HG02610 (cell line): Measurements from ENCODE around the gene RERE.

ENCODE experiments used
- ATAC-seq: cut with Tn5 transposase; IDR thresholded peaks from one replicate; pipeline ENCODE4 v1.9.1; 2021; ENCODE audit warnings: mild to moderate bottlenecking, moderate library complexity; ENCODE audit not compliant: unreplicated experiment

RERE gene

DNA sequence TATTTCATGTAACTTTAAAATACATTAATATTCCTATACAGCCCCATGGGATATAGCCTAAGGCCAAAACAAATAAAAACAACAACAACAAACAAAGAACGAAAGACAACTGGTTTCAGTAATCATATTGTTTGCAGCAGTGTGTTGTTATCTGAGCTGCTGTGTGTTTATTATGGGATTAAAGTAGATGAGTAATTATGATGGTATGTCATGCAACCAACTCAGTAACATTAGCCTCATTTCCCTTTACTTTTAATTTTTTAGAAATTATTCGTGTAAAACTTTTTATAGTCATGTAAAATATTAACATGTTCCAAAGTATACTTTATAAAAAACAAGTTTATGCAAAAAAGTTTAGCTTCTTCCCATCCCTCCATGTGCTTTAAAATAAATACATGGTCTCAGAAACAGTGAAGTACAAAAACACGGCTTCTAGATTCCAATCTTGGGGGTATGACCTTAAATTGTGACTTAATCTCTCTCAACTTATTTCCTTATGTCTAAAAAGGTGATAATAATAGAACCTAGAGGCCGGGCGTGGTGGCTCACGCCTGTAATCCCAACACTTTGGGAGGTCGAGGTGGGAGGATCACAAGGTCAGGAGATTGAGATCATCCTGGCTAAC, 323.4 kb downstream of the RERE start:
- no peak for ATAC-seq

GRCh38 chr1:8487249-8487648, 330.2 kb downstream of the RERE start:
- ATAC-seq = no peak

DNA sequence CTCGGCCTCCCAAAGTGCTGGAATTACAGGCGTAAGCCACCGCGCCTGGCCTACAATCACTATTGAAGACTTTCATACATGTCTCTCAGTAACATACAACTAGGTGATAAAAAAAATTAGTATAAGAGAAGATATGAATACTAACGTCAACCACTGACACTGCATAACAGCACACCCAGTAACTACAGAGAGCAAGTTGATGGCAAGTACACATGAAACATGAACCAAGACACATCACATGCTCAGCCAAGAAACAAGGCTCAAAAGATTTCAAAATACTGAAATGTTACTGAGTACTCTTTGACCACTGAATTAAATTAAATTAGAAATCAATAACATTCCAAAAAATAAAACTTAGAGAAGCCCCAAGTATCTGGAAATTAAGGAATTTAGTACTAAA, 331.4 kb downstream of the RERE start:
- no peak for ATAC-seq

DNA sequence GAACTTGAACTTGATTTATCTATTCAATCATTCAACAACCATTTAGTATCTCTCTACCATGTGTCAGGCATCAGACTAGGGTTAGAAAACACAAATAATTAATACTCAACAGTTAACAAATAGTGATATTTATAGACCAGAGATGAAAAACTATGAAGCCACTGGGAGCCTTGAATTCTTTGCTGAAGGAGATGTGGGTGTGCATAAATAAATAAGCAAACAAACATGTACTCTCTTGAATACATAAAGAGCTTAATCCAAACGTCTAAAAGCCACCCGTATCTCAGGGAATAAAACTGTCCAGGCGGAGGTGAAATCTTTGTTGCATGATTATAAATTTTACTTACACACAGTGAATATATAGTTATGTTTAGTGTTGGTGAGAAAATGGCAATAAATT, 333.9 kb downstream of the RERE start:
- ATAC-seq = no peak

- no peak for ATAC-seq
These were observed 334.5 kb downstream of the RERE start for GRCh38 chr1:8482979-8483381.

- no peak for ATAC-seq
These were observed 335.6 kb downstream of the RERE start for GRCh38 chr1:8481650-8482380.

- ATAC-seq = no peak
These were observed 338.9 kb downstream of the RERE start for GRCh38 chr1:8478566-8478965.

DNA sequence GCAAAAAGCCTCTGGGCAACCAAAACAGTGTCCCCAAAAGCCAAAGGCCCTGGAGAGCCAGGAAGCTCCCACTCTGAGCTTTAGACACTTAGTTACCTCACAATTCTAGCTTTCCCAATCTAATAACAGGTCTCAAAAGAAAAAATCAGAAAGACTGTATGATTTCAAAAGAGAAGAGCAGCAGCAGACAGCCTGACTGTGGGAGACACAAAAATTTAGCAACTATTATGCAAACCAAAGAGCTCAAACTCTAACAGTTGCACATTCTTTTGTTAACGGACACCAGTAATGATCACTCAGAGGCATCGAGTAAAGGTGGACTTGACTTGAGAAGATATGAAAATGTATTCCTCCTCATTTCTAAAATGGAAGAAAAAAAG, 339.5 kb downstream of the RERE start:
- no peak for ATAC-seq

GRCh38 chr1:8477166-8477982, 340.1 kb downstream of the RERE start:
- peak; percentile 52 for ATAC-seq

DNA sequence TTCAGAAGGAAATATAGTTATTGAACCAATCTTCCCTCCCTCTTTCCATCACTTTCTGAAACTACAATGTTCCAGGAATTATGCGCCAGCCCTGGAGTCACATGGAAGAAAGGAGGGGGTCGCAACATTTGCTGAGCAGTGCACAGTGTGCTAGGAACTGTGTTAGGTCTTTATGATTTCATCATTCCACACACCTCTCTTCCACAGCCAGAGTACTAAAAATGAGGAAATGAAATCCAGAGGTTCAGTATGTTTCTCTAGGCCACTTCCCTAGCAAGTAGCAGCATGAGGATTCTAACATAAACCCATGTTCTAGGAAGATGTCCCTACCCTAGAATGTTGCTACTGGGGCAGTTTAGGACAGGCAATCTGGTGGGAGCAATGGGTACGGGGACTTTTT, 341.4 kb downstream of the RERE start:
- no peak for ATAC-seq

DNA sequence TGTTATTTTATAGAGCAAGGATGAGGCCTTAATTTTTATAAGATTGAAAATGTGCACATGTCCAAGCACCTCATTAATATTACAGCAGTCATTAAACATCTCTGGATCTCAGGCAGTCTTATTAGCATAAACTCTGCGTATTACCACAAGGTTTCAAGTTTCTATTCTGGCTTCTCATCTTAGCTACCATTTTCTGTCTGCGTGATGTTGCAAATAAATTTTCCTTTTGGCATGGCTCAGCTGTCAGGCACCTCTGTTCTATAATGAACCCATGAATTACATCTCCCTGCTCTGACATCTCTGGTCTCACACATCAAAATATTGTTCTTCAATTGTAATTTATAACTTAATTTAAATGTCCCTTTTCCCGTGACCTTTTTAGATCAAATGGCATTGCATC, 343.1 kb downstream of the RERE start:
- ATAC-seq = no peak

- no peak for ATAC-seq
These were observed 343.5 kb downstream of the RERE start for GRCh38 chr1:8473891-8474300.

GRCh38 chr1:8473121-8473875, 344.1 kb downstream of the RERE start:
- ATAC-seq = no peak

GRCh38 chr1:8472668-8473067, 344.8 kb downstream of the RERE start:
- peak; percentile 40 for ATAC-seq

DNA sequence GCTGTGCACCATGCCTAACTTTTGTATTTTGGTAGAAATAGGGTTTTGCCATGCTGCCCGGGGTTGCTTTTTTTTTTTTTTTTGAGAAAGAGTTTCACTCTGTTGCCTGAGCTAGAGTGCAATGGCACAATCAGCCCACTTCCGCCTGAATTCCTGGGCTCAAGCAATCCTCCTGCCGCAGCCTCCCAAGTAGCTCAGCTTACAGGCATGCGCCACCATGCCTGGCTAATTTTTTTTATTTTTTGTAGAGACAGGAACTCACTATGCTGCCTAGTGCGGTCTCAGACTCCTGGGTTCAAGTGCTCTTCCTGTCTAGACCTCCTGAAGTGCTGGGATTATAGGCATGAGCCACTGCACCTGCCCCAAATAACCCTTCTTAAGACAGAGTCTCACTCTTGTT, 346.0 kb downstream of the RERE start:
- ATAC-seq = no peak

- no peak for ATAC-seq
These were observed 348.7 kb downstream of the RERE start for GRCh38 chr1:8468751-8469150.

DNA sequence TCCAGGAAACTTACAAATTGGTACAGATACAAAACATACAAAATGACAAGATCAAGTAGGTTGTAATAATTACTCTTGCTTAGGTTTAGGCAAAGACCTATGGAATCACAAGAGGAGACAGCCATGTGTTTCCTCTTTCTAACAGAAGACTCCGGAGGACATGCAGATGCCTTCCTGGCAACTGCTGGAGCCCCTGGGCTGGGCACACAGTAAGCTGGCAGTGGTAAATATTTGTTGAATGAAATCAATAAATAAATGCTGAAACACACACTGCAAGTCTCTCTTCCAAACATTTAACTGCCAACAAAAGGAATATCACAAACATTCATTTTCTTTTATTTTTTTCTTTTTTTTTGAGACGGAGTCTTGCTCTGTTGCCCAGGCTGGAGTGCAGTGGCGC, 350.1 kb downstream of the RERE start:
- ATAC-seq = no peak

- ATAC-seq = no peak
These were observed 351.7 kb downstream of the RERE start for GRCh38 chr1:8465692-8466091.

GRCh38 chr1:8465013-8465412, 352.4 kb downstream of the RERE start:
- no peak for ATAC-seq

DNA sequence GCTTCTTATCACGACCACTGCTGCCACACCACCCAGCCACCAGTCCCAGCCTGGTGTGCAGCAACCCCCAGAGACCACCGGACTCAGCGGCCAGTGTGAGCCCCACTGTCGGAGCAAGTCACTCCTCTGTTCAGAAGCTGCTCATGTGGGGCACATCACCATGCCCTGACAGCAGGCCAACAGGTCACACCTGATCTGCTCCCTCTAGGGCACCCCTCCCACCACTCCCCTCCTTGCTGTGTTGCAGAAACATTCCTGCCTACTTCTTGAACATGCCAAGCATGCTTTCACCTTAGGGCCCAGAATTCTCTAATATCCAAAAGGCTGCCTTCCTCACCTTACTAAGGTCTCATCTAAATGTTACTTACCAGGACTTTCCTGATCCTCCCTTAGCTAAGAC, 353.1 kb downstream of the RERE start:
- no peak for ATAC-seq
